ENCODE measurements around the gene EIF1AD. TPM values are rescaled to one million over a fixed set of nuclear protein-coding genes. Genes with fewer than 3 reads are reported as not detected.
A peak's percentile ranks its signal among the peaks of the same experiment; 100 is the strongest.

EIF1AD gene
- total RNA-seq, 2 donors from 2014 or later = 37.4 to 40.1 TPM

DNA sequence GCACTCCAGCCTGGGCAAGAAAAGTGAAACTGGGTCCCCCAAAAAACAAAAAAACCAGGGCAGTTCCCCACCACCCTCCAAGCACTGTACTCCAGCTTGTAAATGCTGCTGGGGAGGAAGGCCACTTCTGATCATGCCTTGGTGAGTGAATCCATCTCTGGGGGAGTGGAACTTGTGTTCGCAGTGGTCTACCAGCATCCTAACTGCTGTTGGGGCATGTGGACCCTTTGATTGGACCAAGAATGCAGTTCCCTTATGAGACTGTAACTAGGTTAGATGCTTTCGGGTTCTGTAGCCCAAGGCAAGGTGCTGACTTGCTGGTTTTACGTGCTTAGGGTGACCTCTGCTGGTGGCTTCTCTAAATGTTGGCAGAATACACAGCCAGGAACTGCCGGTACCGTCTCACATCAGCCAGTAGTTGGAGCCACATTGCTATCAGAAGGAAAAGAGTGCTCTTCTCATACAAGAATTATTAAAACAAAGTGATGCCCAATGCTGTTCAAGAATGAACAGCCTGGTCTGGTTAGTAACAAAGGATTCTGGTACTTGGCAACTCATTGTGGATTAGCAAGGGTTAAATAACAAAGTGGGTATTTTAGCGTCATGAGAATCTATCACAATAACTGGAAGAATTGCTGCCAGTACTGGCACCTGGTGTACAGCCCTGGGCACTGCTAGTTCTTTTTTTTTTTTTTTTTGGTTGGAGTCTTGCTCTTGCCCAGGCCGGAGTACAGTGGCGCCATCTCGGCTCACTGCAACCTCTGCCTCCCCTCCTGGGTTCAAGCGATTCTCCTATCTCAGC, 13.0 kb downstream of the EIF1AD start:
- peak; percentile 97 for DNase-seq
- H3K4me1 ChIP-seq (ENCODE audit: control insufficient read depth, insufficient read depth, low read length) = no peaks in the 10 kb centered on the region
- H3K27ac Mint-ChIP-seq = no peak overlapping the region
- peaks cover 11% of the 10 kb centered on the region for H3K36me3 Mint-ChIP-seq (ENCODE audit: low read depth)
- H3K9ac ChIP-seq (ENCODE audit: extremely low read depth, low read length, poor library complexity, severe bottlenecking) = no peak overlapping the region
- H3K27me3 Mint-ChIP-seq (ENCODE audit: insufficient read depth) = no peaks in the 10 kb centered on the region
- no peaks in the 10 kb centered on the region for H3K27me3 ChIP-seq (ENCODE audit: control insufficient read depth, insufficient read depth, low read length, poor library complexity, severe bottlenecking)
- no peak overlapping the region for H3K4me3 Mint-ChIP-seq
- no peaks in the 10 kb centered on the region for H3K9me3 Mint-ChIP-seq
- no peak overlapping the region for H3K27ac ChIP-seq (ENCODE audit: low read depth, low read length)
- TF ChIP-seq, protein P1, sequence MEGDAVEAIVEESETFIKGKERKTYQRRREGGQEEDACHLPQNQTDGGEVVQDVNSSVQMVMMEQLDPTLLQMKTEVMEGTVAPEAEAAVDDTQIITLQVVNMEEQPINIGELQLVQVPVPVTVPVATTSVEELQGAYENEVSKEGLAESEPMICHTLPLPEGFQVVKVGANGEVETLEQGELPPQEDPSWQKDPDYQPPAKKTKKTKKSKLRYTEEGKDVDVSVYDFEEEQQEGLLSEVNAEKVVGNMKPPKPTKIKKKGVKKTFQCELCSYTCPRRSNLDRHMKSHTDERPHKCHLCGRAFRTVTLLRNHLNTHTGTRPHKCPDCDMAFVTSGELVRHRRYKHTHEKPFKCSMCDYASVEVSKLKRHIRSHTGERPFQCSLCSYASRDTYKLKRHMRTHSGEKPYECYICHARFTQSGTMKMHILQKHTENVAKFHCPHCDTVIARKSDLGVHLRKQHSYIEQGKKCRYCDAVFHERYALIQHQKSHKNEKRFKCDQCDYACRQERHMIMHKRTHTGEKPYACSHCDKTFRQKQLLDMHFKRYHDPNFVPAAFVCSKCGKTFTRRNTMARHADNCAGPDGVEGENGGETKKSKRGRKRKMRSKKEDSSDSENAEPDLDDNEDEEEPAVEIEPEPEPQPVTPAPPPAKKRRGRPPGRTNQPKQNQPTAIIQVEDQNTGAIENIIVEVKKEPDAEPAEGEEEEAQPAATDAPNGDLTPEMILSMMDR (conservative IDR thresholded peaks at IDR 0.05) = peak; percentile 99
- no peak overlapping the region for H3K4me3 ChIP-seq (ENCODE audit: low read length)
- H3K4me1 Mint-ChIP-seq = no peaks in the 10 kb centered on the region
- H3K9me3 ChIP-seq (ENCODE audit: control insufficient read depth, low read length) = no peaks in the 10 kb centered on the region
- WGBS, 2 experiments (ENCODE audit: insufficient coverage in 1 of 2, insufficient read length in 1 of 2) = 30 to 58% methylated on average over 6 to 10 of the region's 10 CpGs
- peaks cover 4% of the 10 kb centered on the region for H3K36me3 ChIP-seq (ENCODE audit: control insufficient read depth, insufficient read depth, low read length)

DNA sequence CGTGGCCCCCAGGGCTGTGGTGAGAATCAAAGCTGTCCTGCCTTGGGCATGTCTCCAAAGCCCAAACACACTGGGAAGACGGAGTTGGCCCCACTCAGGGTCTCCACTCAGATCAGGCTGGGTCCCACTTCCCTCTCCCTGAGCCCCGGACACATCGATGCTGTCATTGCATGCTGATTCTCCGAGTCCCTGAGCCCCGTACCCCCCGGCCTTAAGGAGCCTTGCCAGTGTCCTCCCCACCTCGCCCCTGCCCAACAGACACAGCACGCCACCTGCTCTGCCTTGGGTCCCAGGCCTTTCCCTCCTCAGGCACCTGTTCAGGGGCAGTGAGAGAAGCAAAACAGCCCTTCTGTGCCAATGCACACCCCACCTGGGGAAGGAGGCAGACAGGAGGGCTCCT, 14.6 kb downstream of the EIF1AD start:
- no peak overlapping the region for H3K4me3 Mint-ChIP-seq
- no peak overlapping the region for H3K4me3 ChIP-seq (ENCODE audit: low read length)
- TF ChIP-seq, protein P1 (conservative IDR thresholded peaks at IDR 0.05) = no peak

DNA sequence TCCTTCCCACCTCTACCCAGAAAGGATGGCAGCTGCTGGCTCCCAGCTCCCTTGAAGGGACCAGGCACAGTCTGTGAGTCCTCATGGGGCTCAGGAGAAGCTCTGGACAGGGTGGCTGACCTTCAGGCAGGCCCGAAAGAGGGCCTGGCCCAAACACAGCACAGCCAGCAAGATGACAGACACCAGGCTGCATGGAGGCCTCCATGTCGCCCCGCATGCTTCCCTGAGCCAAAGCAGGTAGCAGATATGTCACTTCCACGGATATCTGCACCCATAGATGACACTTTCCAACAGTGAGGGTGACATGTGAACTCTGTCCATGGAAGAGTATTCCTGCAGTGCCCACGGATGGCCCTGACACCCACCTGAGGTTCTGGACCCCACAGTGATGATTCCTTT, 18.4 kb downstream of the EIF1AD start:
- 91 to 93% methylated on average over 5 of the region's 5 CpGs for WGBS, 2 experiments (ENCODE audit: insufficient coverage in 1 of 2, insufficient read length in 1 of 2)
- Mint-ChIP-seq H3K27me3 (ENCODE audit: insufficient read depth) (no peaks in the 10 kb centered on the region), H3K4me1 (no peaks in the 10 kb centered on the region), H3K27ac (no peak overlapping the region), H3K9me3 (no peaks in the 10 kb centered on the region), H3K4me3 (no peak overlapping the region), H3K36me3 (ENCODE audit: low read depth) (peaks cover 15% of the 10 kb centered on the region)
- Histone ChIP-seq H3K27ac (ENCODE audit: low read depth, low read length) (no peak overlapping the region), H3K27me3 (ENCODE audit: control insufficient read depth, insufficient read depth, low read length, poor library complexity, severe bottlenecking) (no peaks in the 10 kb centered on the region), H3K4me3 (ENCODE audit: low read length) (no peak overlapping the region), H3K36me3 (ENCODE audit: control insufficient read depth, insufficient read depth, low read length) (no peaks in the 10 kb centered on the region), H3K4me1 (ENCODE audit: control insufficient read depth, insufficient read depth, low read length) (no peaks in the 10 kb centered on the region), H3K9ac (ENCODE audit: extremely low read depth, low read length, poor library complexity, severe bottlenecking) (no peak overlapping the region), H3K9me3 (ENCODE audit: control insufficient read depth, low read length) (no peaks in the 10 kb centered on the region)
- no peak for DNase-seq
- TF ChIP-seq, protein P1 (conservative IDR thresholded peaks at IDR 0.05) = no peak

More for the DNA sequence above, 14.6 kb downstream of the EIF1AD start:
- no peak for DNase-seq
- Histone ChIP-seq H3K36me3 (ENCODE audit: control insufficient read depth, insufficient read depth, low read length) (peaks cover 4% of the 10 kb centered on the region), H3K27me3 (ENCODE audit: control insufficient read depth, insufficient read depth, low read length, poor library complexity, severe bottlenecking) (no peaks in the 10 kb centered on the region), H3K27ac (ENCODE audit: low read depth, low read length) (no peak overlapping the region), H3K9me3 (ENCODE audit: control insufficient read depth, low read length) (no peaks in the 10 kb centered on the region), H3K4me1 (ENCODE audit: control insufficient read depth, insufficient read depth, low read length) (no peaks in the 10 kb centered on the region), H3K9ac (ENCODE audit: extremely low read depth, low read length, poor library complexity, severe bottlenecking) (no peak overlapping the region)
- no peak overlapping the region for H3K27ac Mint-ChIP-seq
- 82 to 83% methylated on average over 4 to 9 of the region's 9 CpGs for whole genome bisulfite sequencing, 2 experiments (ENCODE audit: insufficient coverage in 1 of 2, insufficient read length in 1 of 2)
- H3K36me3 Mint-ChIP-seq (ENCODE audit: low read depth) = peaks cover 9% of the 10 kb centered on the region
- no peaks in the 10 kb centered on the region for H3K4me1 Mint-ChIP-seq
- H3K9me3 Mint-ChIP-seq = no peaks in the 10 kb centered on the region
- H3K27me3 Mint-ChIP-seq (ENCODE audit: insufficient read depth) = no peaks in the 10 kb centered on the region
